ENCODE measurements around the gene KRTAP10-1.

KRTAP10-1 gene

DNA sequence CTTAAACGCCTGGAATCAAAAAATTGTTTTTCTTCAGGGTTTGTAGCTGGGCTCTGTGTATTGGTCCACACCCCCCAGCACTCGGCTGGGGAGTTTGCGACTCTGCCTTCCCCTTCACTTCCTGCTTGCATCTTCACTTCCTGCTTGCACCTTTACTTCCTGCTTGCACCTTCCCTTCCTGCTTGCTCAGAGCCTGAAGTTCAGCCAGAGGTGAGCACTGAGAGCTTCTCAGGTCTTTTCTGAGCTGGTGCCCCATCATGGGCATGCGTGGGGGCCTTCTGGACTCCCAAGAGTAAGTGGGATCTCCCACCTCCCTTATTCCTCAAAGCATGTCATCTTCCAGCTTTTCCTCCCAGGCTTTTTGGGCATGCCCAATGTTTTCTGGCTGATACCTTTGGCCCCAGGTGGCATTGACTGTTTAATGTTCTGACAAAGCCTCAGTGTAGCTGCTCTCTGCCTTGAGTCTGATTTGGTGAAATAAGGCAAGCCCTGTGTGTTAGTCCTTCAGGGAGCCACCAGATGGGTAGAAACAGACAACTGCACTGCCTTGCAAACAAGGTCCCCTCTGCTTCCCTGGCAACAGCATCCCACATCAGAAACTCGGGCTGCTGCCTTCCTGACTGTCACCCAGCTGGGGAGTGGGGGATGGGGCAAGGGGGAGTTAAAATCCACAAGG is 7.8 kb upstream of the KRTAP10-1 start:
- peak; percentile 25 for DNase-seq

DNA sequence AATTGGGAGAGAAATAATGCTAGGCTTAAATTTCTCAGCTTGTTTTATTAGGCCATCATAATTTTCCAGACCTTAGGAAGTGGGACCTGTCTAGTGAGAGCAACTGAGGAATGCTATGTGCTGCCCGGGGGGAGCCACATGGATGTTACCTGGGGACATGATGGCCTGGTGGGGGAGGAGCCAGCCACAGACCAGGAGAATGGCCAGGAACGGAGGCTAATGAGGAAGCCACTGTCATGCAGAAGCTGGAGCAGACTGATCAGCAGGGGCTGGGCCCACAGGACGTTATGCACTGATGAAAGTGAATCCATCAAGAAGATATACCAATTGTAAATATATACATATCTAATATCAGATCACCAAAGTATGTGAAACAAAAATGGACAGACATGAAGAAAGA is 4.6 kb upstream of the KRTAP10-1 start:
- DNase-seq = no peak

DNA sequence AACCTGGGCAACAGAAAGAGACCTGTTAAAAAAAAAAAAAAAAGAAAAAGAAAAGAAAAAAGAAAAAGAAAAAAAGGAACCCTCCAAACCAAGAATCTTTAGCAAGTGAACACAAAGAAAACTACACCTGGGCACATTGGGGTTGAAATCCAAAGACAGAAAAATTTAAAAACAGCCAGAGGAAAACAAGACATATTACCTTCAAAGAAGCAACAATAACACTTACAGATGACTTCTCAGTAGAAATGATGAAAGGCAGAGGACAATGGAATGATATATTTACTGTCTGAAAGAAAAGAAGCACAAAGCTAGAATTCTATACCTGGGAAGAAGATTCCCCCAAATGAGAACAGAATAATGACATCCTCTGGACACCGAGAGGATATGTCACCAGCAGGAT is 2.7 kb upstream of the KRTAP10-1 start:
- no peak for DNase-seq

DNA sequence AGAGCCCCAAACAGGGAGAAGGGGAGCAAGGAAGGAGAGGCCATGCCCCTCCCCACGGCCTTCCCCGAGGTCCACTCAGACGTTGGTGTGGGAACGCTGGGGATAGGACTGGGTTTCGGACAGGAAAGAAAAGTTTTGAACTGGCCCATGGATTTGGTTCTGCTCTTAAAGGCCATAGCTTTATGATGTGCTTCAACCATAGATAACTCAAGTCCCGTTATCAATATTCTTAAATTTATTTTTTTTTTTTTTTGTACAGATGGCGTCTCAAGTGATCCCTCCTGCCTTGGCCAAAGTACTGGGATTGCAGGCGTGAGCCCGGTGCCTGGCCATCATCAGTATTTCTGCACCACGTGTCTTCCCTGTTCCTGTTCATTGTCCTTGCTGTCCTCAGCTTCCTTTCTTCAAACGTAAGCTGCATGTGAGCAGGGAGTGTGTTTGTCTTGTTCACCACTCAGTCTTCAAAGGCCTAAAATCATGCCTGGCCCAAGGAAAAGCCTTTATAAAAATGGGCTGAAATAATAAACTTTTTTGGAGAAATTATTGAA is 820 bp upstream of the KRTAP10-1 start:
- DNase-seq = no peak

DNA sequence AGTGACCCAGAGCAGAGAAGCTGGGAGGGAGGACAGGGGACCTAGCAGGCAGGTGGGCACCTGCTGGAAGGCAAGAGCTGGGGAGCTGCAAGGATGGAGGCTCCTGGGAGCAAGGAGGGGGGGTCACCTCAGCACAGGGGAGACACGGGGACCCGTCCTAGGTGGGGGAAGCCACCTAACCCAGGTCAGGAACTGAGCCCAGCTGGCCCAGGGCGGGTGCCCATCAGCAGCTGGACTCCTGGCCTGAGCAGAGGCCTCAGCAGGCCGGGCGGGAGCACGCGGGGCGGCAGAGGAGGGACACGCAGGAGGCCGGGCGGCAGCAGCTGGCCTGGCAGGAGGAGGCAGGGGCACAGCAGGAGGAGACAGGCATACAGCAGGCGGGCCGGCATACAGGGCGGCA is 949 bp downstream of the KRTAP10-1 start:
- no peak for DNase-seq

DNA sequence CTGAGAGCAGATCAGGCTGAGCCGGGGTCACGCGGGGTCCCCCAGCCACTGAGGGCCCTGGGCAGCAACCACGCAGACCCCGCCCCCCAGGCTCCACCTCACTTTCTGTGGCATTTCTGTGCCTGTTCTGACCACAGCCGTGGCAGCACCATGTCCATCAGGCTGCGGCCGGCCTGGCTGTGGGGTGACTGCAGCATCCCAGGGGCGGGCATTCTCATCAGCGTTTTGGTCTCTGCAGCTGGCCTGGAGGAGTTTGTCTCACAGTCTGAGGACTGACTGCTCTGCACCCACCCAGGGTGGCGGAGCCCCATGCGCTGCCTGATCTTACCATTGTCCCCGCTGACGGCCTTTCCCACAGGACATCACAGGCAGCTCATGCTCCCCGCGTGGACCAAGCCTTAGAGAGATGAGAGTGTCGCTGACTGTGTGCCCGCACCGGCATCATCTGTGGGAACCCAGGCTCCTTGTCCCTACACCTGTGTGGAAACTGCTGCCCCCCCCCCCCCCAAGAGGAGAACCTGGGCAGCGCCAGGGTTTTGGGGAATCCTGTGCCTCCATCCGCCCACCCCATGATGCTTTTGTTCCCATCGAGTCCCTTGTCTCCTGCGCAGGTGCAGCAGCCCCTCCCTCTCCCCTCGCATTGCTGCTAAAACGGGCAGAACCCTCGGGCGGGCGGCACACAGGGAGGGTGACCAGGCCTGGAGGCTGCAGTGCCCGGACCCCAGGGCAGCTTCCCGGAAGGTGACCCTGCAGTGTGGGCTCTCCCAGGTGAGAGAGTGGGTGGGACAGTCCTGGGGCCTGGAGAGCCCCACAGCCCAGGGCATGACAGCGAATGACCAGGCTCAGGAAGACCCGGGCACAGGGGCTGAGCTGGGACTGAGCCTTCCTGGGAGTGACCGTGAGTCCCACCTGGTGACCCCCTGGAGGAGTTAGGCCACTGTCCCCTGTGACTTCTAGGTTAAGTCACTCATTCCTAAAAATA is 1.8 kb downstream of the KRTAP10-1 start:
- no peak for DNase-seq

DNA sequence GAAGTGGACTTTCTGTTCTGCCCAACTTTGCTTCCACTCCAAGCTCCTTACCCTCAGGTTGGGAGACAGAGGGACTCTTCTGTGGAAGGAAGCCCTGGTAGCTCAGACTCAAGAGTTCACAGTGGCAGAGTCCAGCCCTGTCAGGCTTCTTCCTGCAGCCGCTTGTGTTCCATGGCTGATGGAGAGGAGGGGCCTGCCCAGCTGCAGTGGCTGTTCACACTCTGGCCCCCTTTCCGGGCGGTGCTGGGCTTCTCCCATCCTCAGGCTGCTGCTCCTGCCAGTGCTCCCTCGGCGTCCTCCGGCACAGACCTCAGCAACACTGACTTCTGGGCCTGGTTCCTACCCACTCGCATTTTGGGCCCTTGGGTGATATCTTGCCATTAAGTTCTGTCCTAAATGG is 4.0 kb downstream of the KRTAP10-1 start:
- DNase-seq = peak; percentile 0

DNA sequence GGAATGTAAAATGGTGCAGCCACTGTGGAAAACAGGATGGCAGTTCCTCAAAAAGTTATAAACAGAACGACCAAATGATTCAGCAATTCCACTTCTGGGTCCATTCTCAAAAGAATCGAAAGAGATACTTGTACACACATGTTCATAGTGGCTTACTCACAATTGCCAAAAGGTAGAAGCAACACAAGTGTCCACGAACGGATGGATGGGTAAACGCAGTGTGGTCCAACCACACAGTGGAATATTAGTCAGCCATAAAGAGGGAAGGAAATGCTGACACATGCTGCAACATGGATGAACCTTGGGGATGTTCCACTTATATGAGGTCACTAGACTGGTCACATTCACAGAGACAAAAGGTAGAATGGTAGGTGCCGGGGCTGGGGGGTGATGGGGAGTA is 5.3 kb downstream of the KRTAP10-1 start:
- no peak for DNase-seq

DNA sequence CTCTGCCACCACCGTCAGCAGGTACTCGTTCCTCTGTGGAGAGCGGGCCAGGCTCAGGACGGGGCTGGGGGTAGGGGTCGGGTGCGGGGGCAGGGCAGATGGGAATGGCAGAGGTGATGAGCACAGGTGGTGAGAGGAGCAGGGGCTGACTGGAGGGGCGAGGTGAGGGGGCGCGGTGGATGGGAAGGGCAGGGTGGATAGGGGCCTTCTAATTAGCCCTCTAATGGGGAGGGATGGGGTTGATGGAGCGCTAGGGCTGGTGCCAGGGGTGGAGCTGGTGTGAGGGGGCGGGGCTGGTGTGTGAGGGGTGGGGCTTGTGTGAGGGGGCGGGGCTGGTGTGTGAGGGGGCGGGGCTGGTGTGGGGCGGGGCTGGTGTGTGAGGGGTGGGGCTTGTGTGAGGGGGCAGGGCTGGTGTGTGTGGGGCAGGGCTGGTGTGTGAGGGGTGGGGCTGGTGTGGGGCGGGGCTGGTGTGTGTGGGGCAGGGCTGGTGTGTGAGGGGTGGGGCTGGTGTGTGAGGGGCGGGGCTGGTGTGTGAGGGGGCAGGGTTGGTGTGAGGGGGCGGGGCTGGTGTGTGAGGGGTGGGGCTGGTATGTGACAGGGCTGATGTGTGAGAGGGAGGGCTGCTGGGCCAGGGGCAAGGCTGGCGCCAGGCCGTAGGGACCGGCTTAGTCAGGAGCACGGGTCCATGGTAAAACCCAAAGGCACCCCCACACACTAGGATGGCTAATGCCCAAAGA is 5.9 kb downstream of the KRTAP10-1 start:
- no peak for DNase-seq

DNA sequence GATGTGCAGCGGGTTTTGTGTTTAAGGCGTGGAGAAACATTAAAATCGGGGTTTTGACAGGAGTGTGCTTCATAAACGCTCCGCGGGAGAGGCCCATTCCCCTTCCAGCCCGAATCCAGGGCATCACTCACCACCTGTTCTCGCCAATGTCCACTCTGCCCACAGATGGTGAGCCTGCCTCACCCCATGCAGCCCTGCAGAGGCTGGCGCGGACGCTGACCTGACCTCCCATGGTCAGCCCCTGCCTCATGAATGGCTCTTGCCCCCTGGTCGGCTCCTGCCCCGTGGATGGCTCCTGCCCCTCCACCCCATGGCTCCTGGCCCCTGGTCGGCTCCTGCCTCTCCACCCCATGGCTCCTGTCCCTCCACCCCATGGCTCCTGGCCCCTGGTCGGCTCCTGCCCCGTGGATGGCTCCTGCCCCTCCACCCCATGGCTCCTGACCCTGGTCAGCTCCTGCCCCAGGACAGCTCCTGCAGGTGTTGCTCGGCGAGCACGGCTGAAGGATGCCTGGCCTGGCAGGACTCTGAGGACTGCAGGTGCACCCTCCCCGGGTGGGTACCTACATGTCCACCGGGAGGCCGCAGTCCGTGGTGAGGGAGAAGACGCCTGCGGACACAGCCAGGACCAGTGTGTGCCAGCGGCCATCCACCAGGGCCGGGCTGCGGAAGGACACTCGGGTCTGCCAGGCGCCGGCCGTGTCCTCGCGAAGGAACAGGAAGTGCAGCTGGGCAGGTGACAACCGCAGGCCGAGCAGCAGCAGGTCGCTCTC is 6.7 kb downstream of the KRTAP10-1 start:
- no peak for DNase-seq

DNA sequence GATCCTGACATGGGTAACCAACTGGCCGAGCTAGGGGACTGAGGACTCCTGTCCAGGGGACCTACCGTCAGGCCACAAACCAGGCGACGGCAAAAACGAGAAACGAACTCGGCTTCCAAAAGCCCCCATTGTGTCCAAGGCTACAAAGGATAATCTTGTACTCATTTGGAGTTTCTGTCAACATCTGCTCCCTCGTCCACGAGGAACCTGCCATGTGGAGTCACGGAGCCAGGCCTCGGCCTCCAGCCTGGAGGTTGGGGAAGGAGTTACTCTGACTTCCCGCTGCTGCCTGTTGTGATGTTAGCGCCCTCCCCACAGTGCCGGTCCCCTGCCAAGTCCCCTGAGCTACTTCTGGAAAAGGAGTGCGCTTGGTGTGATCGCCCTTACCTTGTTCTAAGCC is 7.3 kb downstream of the KRTAP10-1 start:
- DNase-seq = no peak

DNA sequence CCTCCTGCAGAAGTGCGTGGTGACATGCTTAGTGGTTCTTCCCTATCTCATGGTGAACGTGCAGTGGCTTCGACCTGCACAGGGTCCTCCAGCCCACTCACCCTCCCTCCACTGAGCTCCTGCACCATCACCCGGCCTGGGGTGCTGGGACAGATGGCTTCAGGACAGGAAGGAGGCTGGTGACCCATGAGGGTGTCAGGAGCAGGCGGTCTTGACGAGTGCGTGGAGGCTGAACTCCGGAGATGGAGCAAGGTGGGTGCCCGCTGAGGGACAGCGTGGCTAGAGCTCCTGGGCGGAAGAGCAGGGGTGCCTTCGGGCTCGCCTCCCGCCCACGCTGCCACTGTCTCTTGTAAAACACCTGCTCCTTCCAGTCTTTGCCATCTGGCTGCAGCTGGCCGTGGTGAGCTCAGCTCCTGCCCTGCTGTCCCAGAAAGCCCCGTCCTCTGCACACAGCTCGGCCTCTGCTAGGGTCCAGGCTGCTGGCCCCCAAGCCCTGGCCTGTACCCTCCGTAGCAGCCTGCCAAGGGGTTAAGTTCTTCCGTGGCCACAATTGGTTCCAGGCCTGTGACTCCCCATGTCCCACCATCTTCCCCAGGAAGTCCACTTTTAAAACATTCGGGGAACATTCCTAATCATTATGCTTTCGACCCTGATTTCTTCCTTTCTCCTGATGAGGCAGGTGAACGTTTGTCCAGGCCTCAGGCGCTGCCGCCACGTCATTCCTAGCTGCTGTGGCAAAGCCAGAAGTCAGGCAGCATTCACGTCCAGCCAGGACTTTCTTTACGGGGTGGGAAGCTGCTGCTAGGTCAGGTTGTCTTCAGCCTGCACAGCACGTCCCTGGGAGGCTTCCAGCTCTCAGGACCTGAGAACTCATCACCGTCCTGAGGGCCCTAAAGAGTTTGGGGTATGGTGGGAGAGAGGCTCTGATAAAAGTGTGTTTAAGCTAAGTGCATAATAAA is 8.1 kb downstream of the KRTAP10-1 start:
- no peak for DNase-seq

DNA sequence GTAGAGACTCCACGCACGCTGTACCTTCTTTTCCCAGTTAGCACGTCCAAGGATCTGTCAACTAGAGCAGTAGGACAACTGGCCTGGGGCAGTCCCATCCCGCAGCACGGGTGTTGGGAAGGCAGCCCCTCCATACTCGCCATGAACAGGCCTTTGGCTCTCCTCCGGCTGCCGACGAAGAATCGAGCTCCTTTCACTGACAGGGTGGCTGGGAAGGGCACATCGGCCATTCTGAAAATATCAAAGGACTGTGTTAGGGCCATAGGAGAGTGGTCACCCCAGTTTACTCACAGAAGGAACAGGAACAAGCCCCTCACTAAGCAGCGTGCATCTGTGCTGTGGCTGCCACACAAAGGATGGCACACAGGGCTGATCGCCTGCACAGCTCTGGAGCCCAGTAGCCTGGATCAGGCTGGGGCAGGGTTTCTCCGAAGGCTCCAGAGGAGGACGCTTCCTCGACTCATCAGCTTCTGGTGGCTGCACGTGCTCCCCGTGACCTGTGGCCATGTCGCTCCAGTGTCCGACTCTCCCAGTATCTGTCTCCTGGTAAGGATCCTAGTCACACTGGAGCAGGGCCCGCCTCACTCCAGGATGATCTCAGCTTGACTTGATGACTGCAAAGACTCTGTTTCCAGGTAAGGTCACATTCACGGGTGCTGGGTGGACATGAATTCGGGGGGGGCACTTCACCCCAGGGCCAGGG is 8.9 kb downstream of the KRTAP10-1 start:
- no peak for DNase-seq

DNA sequence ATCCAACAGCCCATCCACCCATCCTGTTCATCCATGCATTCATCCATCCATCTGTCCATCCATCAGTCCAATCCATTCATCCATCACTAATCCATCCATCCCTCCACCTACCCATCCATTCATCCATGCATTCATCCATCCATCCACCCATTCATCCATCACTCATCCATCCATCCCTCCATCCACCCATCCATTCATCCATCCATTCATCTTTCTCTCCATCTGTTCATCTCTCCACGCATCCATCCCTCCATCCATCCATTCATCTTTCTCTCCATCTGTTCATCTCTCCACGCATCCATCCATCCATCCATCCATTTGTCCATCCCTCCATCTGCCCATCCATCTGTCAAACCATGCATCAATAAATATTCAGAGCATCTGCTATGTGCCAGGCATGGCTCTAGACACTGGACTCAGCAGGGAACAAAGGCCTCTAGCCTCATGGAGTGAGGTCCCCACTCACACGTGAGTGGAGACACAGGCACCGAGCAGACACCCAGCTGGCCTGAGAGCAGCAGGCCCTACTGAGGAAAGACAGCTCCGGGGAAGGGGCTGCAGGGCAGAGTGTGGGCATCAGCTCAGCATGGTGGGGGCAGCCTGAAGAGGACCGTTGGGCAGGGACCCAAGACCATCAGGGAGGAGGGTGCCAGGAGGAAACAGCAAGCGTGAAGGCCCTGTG is 9.6 kb downstream of the KRTAP10-1 start:
- no peak for DNase-seq

DNA sequence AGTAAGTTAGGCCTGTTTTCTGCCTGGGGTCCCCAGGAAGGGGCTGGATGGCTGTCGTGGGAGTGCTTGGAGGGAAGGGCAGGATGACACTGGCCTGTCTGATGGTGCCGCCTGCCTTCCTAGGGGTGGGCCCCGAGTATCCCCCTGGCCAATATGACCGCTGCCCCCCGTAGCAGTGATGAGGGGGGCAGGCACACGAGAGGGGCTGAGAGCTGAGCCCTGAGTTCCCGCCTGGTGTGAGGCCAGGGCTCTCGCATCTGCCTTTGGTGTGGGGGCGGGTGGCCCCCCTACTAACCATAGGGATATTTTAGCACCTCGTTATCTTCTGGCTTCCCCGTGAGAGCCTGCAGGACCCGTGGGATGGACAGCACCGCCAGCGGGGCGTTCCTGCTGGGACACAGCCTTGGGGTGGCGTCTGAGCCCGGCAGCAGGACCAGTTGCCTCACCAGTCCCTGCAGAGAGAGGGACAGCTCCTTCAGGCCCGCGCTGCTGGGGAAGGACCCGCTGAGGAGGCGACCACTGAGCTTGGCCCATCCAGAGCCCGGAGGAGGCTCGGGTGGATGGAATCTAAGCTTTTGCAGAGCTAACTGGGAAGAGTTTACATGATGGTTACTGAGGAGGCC is 10.4 kb downstream of the KRTAP10-1 start:
- DNase-seq = no peak

DNA sequence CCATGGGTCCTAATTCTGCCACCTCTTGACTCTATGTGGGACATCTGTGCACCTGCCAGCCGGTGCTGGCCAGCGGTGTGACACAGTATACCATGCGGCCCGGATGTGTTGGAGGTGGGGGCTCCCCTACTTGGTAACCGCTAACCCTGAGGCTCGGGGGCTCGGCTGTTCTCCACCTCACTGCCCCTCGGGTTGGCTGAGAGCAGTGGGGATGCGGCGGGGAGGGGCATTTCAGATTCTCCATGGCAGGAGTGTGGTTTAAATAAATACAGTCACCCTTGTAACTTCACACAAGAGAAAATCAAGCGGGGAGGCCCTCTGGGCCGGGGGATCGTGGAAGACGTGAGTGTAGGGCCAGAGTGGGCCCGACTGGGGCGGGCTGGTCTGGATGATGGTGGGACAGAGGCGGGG is 11.0 kb downstream of the KRTAP10-1 start:
- no peak for DNase-seq

DNA sequence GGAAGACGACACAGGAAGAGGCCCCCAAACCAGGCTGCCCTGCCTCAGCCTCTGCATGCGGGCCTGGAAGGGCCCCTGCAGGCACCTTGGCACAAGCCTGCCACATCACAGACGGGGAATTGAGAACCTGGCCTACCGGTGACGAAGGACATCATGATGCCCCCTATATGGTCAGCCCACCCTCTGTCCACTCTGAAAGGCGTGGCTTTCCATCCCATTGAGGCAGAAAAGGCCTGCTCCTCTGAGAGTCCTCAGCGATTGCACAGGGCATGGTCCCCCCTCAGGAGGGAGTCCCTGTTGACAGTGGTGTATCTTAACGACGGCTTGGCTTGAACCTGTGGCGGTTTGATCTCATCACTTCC is 11.4 kb downstream of the KRTAP10-1 start:
- no peak for DNase-seq

DNA sequence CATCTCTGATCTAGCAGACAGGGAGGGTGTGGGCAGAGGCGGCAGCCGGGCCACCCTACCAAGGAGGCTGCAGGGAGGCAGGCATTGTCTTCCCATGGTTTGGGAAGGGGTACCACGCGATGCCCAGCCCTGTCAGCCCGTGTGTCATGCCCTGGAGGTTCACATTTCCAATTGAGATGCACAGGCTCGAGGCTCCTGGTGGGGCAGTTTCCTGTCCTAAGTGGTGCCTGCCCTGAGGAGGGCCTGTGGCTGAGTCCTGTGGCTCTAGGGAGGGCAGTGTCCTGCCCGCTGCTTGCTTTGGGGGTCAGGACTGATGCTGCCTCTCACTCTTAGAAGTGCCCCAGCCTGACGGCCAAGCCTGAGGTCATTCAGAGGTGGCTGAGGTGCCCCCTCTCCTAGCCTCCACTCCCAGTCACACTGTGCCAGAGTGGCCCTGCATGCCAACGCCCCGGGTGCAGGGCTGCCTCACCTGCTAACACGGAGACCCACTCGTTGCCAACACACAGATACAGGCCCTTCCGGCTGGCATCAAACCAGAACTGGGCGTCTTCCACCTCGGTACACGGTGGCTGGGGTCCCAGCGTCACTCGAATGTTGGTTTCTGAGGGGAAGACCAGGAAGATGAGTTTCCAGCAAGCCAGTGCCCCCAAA is 11.9 kb downstream of the KRTAP10-1 start:
- no peak for DNase-seq

Measured in activated CD4-positive, alpha-beta T cell treated with anti-CD3 and anti-CD28 coated beads for 48 hours (primary cell).